ENCODE results near the gene RIPK1.
A peak's percentile ranks its signal among the peaks of the same experiment; 100 is the strongest.

RIPK1 gene

DNA sequence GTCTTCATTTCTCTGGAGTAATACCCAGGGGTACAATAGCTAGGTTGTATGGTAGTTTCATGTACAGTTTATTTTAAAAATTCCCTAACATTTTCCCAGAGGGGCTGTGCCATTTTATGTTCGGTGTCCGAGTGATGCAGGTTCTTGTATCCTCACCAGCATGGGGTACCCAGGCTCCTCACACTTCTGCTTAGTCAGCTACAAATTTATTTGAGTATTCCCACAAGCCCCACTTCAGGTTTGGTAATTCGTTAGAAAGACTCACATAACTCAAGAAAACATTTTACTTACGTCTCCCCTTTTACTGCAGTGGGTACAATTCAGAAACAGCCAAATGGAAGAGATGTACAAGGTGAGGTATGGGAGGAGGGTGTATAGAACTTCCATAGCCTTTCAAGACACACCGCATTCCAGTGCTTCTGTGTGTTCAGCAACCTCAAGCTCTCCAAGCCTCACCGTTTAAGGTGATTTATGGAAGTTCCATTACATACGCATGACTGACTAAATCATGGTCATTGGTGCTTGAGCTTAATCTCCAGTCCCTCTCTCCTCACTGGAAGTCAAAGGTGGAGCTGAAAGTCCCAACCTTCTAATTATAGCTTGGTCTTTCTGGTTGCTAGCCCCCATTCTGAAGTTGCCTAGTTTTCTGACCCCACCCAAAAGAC is 18.1 kb downstream of the RIPK1 start:
- no peak for DNase-seq

DNA sequence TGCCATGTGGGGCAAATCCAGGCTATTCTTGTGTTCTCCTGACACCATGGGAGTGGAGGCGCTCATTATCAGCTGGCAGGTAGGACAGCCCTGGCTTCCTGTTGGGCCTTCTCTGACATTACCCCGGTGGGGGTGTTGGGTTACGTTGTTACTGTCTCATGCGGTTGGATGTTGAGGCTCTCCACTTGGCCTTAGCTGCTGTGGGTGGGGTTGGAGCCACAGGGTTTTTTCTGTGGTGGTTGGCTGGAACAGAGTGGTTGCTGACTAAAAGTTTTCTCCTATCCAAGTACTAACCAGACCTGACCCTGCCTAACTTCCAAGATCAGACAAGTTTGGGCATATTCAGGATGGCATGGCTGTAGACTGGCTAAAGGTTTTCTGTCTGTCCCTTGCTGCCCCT is 20.2 kb downstream of the RIPK1 start:
- no peak for DNase-seq

DNA sequence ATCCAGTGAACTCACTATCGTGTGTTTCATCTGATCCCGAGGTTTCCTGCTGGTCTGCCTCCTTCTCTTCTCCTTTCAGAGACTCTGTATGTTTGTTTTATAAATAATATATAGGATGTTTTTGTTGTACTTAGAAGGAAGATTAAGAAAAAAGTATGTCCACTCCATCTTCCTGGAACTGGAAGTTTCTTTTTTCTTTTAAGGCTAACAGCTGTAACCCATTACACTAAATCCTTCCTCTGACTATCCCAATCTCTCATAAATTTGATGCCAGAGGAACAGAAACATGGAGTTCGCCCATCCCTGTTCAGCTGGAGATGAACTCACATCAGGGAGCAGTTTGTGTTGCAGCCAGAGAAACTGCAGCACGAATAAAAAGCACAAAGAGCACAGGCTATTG is 20.7 kb downstream of the RIPK1 start:
- no peak for DNase-seq

DNA sequence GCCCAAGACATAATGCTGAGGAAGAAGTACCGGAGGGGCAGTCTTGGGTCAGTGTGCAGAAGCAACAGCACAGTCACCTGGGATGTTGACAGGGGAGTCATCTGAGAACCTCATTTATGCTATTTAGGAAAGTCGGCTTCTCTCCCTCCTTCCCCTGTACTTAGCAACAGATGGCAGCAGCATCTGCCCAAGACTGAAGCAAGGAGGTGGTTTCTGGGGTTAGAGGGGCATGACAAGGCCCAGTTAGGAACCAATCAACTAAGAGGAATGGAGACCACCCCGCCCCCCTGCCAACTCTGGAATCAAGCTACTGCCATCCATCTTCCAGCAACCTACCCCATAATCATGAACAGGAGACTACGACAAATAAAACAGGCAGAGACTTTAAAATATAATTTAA is 21.7 kb downstream of the RIPK1 start:
- DNase-seq, result peak; percentile 90

DNA sequence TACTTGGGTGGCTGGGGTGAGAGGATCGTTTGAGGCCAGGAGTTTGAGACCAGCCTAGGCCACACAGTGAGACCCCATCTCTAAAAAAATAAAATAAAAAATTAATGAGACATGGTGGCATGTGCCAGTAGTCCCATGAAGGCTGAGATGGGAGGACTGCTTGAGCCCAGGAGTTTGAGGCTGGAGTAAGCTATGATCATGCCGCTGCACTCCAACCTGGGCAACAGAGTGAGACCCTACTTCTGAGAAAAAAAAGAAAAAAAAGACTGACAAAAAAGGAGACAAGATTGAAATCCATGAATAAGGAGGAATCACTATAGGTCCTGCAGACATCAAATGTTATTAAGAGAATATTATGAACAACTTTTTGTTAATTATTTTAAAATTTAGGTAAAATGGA is 26.5 kb downstream of the RIPK1 start:
- DNase-seq, result no peak

DNA sequence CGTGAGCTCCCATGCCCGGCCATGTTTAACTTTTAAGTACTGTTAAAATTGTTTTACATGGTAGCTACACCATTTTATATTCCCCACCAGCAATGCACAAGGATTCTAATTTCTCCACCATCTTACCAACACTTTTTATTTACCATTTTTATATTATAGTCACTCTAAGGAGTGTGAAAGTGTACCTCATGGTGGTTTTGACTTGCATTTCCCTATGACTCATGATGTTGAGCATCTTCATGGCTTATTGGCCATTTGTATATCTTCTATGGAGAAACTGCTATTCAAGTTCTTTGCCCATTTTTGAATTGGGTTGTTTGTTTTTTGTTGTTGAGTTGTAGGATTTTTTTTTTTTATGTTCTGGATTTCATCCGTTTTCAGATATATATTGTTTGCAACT is 34.6 kb downstream of the RIPK1 start:
- DNase-seq, result no peak

DNA sequence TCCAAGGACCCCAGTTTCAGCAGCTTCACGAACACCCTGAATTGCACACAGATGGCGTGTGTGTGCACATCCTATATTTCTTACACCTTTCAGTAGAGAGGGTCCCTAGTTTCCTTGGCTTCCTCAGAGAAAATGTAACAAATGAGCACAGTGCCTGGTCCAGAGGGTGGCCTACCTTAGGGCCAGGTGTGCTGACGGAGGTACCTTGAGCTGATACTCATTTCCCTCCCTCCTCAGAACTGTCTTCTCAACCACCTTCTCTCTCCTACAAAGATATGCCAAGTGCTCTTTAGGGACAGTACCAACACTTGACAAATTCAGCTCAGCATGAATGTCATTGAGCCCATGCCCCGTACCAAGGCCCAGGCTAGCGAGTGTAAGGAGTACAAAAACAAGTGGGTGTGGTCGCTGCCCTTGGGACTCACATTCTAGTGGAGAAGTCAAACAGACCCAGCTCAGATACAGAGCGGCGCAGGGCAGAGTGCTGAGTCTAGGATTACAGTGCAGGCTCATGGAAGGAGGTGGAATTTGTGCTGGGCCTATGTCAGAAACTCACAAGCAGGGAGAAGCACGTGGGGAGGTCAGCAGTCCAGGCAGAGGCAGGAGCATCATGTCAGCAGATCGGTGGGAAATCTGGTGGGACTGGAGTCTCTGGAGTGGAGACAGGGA is 40.6 kb downstream of the RIPK1 start:
- no peak for DNase-seq

DNA sequence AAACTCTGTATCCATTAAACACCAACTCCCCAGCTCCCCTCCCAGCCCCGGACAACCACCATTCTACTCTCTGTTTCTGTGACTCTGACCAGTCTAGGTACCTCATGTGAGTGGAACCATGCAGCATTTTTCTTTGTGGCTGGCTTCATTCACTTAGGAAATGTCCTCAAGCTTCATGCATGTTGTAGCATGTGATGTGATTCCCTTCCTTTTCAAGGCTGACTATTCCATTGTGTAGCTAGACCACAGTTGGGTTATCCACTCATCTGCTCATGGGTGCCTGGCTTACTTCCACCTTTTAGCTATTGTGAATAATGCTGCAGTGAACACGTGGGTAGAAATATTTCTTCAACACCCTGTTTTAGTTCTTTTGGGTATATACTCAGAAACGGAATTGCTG is 41.5 kb downstream of the RIPK1 start:
- DNase-seq, result no peak

DNA sequence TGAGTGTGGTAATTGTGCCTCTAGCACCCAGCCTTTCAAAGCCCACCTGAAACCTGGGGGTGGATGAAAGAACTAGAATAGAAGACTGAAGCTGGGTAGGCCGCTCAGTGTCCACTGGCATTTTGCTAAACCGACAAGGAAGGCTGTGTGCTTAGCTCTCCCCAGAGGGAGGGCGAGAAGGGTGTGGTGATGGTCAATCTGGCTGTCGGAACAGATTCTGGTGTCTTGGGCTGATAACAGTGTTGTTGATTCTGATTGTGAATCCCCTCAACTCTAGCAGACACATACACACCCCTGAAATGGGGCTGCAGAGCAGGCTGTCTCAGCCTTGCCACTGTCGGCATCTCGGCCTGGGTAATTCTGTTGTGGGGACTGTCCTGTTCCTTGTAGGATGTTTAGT is 46.1 kb downstream of the RIPK1 start:
- no peak for DNase-seq

DNA sequence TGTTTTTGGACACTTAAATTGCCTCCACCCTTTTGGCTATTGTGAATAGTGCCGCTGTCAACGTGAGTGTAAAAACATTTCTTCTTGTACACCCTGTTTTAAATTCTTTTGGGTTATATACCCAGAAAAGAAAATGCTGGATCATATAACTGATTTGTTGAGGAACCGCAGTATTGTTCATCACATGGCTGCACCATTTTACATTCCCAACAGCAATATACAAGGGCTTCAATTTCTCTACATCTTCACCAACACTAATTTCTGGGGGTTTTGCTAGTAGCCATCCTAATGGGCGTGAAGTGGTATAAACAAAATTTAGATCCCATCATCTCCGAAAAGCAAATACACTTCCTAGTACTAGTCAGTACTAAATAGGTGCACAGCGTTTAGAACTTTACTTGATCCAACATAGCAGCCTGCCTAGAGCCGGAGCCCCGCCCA is 49.6 kb downstream of the RIPK1 start:
- no peak for DNase-seq

DNA sequence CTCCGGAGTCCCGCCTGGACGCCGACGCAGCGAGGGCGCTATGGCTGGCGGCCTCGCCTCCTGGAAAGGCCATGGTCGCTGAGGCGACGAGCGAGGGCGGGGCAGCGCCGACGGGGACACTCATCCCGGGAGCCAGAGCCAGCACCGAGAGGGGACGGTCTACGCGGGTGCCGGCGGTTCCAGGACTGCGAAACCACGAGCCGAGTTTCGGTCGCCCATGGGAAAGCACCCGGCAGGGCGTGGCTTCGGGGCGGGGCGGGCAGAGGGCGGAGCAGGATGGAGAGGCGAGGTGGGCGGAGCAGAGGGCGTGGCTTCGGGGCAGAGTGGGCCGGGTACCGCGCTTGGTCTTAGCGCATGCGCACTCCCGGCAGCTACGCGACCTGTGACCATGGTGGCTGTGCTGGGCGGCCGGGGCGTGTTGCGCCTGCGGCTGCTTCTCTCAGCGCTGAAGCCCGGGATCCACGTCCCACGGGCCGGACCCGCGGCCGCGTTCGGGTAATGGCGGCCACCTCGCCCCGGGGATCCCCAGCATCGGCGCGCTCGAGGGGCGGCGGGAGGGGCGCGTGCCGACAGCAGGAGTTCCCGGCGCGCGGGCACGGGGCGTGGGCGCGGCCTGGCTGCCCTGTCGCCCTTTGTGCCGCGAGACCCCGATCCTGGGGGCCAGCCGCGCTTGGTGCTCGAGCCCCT is 50.2 kb downstream of the RIPK1 start, which contains the start of gene BPHL:
Gene BPHL, plus strand, starts transcription at position 359 of the 687 bp plus-strand sequence. Its CDS starts 30 bp downstream, at position 389.
- peak; percentile 82 for DNase-seq

DNA sequence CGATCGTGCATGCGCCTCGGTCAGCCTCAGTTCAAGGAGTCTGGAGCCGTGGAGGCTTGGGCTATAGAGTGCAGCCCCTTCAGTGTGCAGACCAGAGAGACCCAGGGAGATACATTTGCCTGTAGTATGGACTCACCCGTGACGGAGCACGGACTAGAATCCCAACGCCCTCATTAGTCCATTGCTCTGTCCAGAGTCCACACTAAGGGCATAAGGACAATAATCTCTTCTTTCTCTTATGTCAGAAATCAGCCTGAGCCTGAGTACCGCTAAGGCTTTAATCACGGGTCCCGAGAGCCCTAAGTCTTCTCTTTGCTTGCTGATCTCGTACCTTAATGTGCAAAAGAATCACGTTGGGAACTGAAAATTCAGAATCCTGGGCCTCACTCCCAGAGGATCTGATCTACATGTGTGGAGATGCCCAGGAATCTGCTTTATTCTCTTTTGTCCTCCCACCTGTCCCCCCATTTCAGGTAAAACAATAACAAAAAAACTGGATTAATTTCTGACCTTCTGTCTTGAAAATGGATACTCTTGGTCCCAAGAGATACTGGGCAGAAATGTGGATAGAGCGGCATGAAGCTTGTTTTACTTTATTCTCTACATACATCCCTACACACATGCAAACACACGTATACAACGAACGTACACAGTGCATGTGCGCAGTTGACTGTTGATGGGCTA is 50.9 kb downstream of the RIPK1 start:
- DNase-seq, result no peak

DNA sequence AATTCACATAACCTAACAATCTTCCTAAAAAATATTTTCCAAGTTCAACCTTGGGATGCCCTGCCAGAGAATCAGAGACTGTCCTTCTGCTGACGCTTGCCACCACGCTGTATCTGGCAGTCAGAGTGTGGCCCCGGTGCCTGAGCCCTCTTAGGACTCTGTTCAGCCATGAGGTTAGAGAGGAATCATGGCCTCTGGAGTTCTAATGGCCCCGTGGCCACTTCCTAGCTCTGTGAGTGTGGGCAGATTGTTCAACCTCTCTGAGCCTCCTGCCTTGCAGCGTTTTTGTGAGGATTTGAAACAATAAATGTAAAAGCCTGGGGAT is 52.4 kb downstream of the RIPK1 start:
- DNase-seq, result no peak

DNA sequence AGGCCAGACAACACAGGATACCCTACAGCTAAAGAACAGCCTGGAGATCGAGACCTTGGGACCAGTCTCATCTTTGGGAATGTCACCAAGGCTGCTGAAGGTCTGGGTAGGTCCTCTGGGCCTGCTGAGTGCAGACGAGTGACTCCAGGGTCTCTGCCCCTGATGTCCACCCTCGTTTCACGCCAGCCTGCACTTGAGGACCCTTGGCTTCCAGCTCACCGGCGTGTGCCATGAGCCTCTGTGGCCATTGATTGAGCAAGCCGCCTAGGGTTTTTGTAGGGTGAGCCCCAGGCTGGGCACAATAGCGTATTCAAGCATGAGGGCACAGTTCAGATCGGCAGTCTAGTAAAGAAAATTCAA is 54.5 kb downstream of the RIPK1 start:
- no peak for DNase-seq

DNA sequence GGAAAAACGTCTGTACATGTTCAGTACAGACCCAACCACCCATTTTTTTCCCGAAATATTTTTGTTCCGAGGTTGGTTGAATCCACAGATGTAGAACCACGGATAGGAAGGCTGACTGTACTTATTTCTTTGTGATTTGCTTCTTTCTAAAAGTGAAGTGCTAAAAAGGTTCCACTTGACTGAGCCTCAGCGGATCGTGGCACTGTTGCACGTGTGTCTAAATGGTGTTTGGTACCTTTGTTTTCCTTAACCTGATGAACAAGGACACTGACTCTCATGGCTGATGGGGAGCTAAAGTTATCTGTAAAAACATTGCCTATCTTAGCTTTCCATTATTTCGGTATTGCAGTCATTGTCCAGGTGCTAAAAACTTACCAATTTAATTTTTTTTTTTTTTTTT is 56.4 kb downstream of the RIPK1 start:
- no peak for DNase-seq

DNA sequence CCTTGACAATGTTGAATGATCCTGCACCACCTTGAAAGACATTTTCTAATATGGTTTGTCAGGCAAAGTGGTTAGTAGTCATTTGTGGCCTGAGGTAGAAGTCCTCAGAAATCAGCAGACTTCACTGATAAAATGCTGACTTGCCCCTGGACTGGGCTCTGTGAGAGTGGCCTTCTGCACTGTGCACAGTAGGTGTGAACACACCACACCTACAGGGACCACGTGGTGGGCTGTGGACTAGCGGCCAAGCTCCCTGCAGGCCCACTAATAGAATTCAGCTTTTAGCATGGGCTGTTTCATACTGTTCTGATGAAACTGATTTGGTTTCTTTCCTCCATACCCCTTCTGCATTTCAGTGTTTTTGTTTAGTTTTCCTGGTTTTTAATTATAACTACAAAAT is 57.5 kb downstream of the RIPK1 start:
- DNase-seq, result no peak

DNA sequence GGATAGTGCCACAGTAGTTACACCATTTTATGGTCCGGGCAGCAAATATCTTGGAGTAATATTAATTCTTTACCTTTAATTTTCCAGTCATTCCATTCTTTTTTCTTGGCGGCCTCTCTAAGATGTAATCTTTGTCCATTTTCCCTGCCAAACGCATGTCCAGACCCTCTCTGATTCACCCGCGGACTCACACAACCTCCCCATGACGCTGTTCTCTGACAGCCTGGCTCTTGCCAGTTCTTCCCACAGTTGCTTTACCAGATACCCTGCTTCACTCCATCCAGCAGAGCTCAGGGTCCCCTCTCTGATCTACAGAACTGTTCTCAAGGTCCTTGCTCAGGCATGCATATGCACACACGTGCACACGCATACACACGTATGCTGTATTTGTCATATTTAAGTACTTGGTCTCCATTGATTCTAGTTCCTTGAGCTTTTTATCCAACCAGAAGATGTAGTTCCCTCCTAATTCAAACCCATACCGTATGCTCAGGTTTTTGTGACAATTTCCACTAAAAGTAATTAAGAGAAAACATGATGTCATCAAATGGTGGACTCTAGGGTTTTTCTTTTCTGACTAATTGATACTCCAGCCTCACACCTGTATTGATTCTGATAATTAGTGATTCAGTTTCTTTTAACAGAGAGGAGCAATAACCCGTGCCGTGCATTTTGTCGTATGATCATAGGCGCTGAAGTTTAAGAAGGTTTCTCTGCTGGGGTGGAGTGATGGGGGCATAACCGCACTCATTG is 60.2 kb downstream of the RIPK1 start:
- no peak for DNase-seq

DNA sequence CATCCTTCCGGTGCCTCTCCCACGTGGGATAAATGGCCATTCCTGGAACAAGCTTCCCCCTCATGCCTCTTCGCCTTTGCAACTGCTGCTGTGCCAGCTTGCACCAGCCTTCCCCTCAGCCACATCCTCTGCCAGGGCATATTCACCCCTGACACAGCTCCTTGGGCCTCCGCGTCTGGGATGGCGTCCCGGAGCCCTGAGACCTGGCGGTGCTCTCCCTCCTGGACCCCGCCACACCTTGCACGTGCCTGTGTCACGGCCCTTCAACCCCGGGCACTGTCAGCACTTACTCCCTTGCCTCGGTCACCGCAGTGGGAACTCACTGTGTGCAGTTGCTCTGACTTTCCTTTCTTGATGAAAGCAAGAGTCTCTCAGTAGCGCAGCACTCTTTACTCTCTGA is 63.4 kb downstream of the RIPK1 start:
- DNase-seq, result no peak

DNA sequence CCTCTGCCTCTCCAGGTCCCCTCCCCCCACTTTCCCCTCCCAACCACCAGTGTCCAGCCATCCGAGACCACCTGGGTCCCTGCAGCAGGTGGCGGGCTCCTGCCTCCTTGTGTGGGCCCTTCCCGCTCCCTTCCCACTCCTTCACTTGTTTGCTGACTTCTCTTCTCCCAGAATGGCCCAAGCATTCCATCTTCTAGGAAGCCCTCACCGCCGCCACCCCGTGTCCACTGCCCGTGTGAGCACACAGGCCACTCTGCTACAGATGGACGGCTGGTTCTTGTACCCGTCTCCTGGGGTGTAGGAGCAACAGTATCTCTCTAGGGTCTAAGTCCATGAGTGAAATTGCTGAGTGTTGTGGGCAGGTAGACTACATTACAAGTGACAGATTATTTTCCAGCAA is 65.2 kb downstream of the RIPK1 start:
- no peak for DNase-seq

DNA sequence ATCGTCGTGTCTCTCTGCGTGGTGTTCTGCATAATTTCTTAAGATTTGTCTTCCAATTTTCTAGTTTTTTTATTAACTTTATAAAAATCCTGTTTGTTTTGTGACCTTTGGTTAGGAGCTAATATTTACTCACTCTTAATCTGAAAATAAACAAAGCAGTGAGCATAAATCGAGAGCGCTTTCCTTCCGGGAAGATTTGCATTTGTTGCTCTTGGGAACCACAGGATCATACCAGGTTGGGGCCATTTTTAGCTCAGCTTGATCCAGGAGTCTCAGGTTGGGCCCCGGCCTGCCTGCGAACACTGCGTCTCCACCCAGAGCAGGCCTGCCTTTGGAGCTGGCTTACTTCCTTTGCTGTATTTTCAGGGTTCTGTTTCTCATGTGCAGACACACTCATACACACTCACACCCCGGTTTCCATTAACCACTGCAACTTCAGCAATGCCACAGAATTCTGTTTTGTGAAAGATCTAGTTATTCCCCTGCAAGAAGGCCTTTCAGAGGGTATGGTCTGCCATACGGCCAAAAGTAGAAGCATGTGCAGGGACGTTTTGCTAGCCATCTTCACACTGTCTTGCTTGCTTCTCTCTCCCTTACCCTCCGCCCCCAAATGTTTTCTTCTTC is 67.5 kb downstream of the RIPK1 start:
- DNase-seq, result no peak

DNA sequence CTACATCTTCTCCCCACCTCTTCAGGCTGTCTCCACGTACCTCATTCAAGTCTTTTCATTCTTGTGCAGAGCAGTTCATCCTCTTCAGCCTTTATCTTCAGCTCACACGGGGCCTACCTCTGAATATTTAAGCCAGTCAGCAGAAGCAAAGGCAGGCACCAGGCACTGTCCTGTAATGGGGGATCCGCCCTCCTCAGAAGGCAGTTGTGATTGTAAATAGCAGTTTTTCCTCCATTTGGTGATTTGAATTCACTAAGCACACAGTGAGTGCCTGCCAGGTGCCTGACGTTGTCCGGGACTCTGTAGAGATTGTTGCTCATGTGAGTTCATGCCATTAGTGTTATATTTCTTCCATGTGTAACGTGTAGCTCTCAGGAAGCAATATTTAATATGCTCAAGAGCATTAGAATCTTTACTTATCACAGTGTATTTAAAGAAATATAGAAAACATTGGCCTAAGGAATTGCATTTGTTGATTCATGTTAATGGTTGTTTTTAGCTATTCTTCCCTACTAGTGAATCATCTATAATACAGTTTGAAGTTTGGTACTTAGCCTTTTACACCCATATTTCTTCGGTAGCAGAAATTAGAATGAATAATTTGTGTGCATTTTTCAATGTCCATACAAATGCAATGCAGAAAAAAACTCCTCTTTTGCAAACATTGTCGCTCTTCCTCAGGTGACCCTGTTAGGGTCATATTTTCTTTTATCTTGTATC is 68.2 kb downstream of the RIPK1 start:
- DNase-seq, result no peak
